Measurements from ENCODE around the gene NUP62. TPM values are rescaled to one million over a fixed set of nuclear protein-coding genes. Genes with fewer than 3 reads are reported as not detected.

NUP62 gene
- total RNA-seq, 4 donors from 2014 or later, result 25.8 to 29.2 (median 27.6) TPM

DNA sequence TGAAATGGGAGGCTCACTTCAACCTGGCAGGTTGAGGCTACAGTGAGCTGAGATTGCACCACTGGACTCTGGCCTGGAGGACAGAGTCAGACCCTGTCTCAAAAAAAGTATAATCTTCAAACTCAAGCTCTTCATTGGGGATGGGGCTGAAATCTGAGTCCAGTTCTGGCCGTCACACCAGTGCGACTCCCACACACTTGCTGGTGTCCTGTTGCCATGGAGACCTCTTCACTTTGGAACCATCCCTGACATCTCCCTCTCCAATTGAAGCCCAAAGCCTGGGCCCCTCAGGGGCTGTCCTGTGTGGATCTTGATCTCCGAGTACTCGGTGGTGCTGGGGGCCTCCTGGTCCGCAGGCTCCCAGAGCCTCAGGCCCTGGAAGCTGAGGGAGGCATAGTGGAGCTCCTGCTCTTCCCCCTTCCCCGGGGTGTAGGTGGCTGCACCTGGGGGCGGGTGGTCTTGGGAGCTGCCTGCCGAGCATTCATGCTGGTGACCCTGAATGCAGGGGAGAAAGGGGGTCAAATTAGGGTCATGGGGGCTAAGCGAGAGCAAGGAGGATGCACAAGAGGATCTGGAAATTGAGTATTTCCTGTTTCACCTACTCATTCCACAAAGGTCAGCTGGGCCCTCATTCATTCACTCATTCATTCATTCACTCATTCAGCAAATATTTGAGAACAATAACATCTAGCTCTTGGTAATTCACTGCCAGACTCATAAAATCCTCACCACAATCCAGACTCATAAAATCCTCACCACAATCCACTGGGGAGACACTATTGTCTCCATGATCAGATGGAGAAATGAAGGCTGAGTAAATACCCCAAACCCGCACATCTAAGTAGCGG is 20.7 kb upstream of the NUP62 start:
- TF ChIP-seq, protein P1, sequence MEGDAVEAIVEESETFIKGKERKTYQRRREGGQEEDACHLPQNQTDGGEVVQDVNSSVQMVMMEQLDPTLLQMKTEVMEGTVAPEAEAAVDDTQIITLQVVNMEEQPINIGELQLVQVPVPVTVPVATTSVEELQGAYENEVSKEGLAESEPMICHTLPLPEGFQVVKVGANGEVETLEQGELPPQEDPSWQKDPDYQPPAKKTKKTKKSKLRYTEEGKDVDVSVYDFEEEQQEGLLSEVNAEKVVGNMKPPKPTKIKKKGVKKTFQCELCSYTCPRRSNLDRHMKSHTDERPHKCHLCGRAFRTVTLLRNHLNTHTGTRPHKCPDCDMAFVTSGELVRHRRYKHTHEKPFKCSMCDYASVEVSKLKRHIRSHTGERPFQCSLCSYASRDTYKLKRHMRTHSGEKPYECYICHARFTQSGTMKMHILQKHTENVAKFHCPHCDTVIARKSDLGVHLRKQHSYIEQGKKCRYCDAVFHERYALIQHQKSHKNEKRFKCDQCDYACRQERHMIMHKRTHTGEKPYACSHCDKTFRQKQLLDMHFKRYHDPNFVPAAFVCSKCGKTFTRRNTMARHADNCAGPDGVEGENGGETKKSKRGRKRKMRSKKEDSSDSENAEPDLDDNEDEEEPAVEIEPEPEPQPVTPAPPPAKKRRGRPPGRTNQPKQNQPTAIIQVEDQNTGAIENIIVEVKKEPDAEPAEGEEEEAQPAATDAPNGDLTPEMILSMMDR (IDR thresholded peaks at IDR 0.05; ENCODE audit: low read depth), result no peak

DNA sequence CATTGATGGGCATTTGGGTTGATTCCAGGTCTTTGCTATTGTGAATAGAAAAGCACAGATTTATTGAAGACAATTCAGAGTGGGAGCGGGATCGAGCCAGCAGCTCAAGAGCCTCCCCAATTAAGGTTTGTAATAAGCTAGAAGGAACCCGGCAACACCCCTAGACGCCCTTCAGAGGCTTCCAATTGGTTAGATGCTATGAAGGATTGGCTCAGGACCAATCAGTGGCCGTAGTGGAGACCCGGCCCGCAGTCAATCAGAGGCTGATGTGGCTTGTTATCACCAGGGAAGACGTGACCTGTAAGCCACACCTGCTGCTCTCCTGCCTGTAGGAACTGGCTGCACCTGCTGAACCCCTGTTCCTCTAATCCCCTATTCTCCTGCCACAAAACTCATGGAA is 17.1 kb upstream of the NUP62 start:
- TF ChIP-seq, protein P1 (IDR thresholded peaks at IDR 0.05; ENCODE audit: low read depth), result no peak

DNA sequence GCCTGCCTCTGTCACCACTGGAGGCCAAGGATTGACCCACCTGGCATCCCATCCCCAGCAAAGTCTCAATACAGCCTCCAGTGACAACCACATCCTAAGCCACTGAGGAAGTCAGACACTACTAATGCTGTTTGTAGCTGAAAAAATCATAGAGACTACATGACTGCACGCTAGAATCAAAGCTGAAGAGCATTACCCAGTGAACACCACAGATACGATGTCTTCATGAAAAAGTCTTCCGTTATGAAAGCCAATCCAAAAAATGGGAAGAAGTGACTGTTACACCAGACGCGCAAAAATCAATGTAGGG is 11.1 kb upstream of the NUP62 start:
- TF ChIP-seq, protein P1 (IDR thresholded peaks at IDR 0.05; ENCODE audit: low read depth), result no peak

DNA sequence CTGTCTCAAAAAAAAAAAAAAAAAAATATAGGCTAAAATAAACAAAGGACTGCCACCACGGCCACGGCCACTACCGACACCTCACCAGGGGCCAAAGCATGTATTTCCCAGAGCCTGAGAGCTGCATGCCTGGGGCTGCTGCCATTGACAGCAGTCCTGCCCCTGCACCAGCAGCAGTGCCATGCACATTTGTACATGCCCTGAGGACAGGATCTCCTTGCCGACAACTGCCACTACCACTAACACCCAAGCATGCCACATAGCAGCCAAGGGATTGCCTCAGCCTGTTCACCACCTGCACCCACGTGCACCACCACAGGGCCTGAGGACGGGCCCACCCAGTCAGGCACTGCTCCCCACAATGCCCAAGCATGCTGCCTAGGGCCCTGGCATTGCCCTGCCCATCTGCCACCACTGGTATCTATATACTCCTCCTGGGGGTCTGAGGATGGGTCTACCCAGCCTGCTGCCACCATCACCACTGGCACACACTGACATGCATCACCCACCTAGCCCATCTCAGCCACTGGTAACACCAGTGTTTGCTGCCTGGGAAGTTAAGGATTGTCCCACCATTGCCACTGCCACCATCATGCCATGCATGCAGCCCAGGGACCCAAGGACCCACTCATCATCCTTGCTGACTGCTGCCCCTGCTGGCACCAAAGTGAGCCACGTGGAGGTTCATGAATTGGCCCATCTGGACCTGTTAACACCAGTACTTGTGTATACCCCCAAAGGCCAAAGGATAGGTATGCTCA is 10.6 kb upstream of the NUP62 start:
- TF ChIP-seq, protein P1 (IDR thresholded peaks at IDR 0.05; ENCODE audit: low read depth), result no peak

DNA sequence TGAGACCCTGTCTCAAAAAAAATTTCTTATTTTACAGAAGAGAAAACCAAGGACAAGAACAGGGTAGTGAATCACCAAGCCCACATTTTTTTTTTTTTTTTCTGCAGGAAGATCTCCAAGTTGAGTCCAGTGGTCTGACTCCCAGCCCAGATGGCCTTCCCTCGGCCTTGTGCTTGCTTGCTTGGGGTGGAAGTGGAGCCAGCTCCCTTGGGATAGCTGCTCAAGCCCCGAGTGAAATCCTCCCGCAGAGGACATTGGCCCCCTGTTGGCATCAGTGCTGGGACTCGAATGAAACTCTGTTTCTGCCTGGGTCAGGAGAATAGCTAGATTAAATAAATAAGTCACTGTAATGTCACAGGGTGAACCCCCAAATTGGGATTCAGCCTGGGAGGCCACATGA is 9.4 kb upstream of the NUP62 start:
- TF ChIP-seq, protein P1 (IDR thresholded peaks at IDR 0.05; ENCODE audit: low read depth), result no peak

DNA sequence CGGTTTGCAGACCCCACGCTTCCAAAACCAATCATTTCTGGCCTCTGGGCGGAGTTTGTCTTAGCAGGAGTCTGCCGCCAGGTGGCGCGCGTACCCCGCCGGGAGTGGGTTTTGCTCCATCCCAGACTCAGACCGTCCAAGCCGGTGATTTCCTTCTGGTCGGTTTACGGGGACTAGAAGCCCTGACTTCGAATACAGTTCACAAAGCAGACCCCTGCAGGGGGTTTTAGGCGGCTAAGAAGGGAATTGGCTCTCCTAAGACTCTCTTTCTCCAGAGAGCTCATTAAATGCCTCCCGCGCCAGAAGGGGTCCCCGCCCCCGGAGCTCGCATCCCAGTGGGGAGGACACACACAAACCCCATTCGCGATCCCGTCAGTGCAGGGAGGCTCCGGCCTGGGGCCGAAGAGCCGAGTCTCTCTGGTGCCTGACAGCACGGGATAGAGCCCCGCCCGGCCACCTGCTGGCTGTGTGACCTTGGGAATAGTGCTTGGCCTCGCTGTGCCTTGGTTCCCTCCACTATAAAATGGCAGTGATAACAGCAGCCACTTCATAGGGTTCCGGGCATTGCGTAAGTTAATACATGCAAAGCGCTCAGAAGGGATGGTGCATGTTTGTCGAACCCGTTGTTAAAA is 8.6 kb upstream of the NUP62 start:
- TF ChIP-seq, protein P1 (IDR thresholded peaks at IDR 0.05; ENCODE audit: low read depth), result no peak

DNA sequence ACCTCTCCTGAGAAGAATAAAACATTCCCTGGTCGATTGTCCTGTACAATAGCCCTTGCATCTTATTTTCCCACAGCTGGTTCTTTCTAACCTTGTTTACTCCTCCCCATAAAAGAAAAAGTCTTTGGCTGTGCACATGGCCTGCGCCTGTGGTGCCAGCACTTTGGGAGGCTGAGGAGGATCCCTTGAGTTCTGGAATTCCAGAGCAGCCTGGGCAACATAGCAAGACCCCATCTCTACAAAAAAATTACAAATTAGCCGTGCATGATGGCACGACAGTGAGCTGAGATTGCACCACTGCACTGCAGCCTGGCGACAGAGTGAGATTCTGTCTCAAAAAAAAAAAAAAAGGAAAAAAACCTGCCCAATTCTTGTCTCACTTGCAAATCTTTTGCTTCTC is 7.2 kb upstream of the NUP62 start:
- TF ChIP-seq, protein P1 (IDR thresholded peaks at IDR 0.05; ENCODE audit: low read depth), result no peak

Data from subcutaneous adipose tissue (tissue), 4 donors.